HUES6 (cell line): Measurements from ENCODE around the gene RGS7.
"Not testable (repeated sequence)": the region's sequence is repeated elsewhere in the genome, so short reads cannot be mapped to it uniquely, and the experiment has no call there.

Experiments used
- H3K27ac ChIP-seq: 2 replicates; pipeline ENCODE4 v1.7.0; 2013; ENCODE audit warnings: low read depth, mild to moderate bottlenecking, low read length, inconsistent platforms
- H3K27me3 ChIP-seq: 2 replicates; pipeline ENCODE4 v1.6.1; 2013; ENCODE audit warnings: low read length; ENCODE audit not compliant: control insufficient read depth, insufficient read depth
- H3K36me3 ChIP-seq: 2 replicates; pipeline ENCODE4 v1.6.1; 2013; ENCODE audit warnings: low read length; ENCODE audit not compliant: control insufficient read depth, insufficient read depth
- H3K4me1 ChIP-seq: 2 replicates; pipeline ENCODE4 v1.6.1; 2013; ENCODE audit warnings: low read length; ENCODE audit not compliant: control insufficient read depth, insufficient read depth
- H3K4me3 ChIP-seq: 2 replicates; pipeline ENCODE4 v1.5.1; 2013; ENCODE audit warnings: low read depth, low read length
- H3K9ac ChIP-seq: one replicate; pipeline ENCODE4 v1.6.1; 2013; ENCODE audit warnings: mild to moderate bottlenecking, low read length
- H3K9me3 ChIP-seq: 2 replicates; pipeline ENCODE4 v1.6.1; 2013; ENCODE audit warnings: low read depth, low read length; ENCODE audit not compliant: control insufficient read depth, insufficient read depth

RGS7 gene

GRCh38 chr1:241141646-241142045, 215.4 kb downstream of the RGS7 start:
- H3K9me3 ChIP-seq = peaks cover 34% of the 10 kb centered on the region
- not testable (repeated sequence) for H3K27me3 ChIP-seq, H3K4me1 ChIP-seq, H3K4me3 ChIP-seq, H3K36me3 ChIP-seq, H3K27ac ChIP-seq, H3K9ac ChIP-seq

- Histone ChIP-seq H3K4me3 (no peak overlapping the region), H3K36me3 (no peaks in the 10 kb centered on the region), H3K27ac (no peak overlapping the region), H3K27me3 (no peaks in the 10 kb centered on the region), H3K4me1 (no peaks in the 10 kb centered on the region), H3K9ac (no peak overlapping the region), H3K9me3 (peaks cover 34% of the 10 kb centered on the region)
Observed at GRCh38 chr1:241140670-241141069, 216.3 kb downstream of the RGS7 start.

GRCh38 chr1:241139047-241139446, 218.0 kb downstream of the RGS7 start:
- no peaks in the 10 kb centered on the region for H3K36me3 ChIP-seq
- no peaks in the 10 kb centered on the region for H3K27me3 ChIP-seq
- no peak overlapping the region for H3K4me3 ChIP-seq
- H3K4me1 ChIP-seq = no peaks in the 10 kb centered on the region
- H3K27ac ChIP-seq = no peak overlapping the region
- H3K9ac ChIP-seq = no peak overlapping the region
- peaks cover 29% of the 10 kb centered on the region for H3K9me3 ChIP-seq

- H3K36me3 ChIP-seq = no peaks in the 10 kb centered on the region
Observed at GRCh38 chr1:241138248-241138647, 218.8 kb downstream of the RGS7 start.

GRCh38 chr1:241136389-241136788, 220.6 kb downstream of the RGS7 start:
- Histone ChIP-seq H3K27ac (no peak overlapping the region), H3K36me3 (no peaks in the 10 kb centered on the region), H3K4me1 (no peaks in the 10 kb centered on the region), H3K9me3 (peaks cover 4% of the 10 kb centered on the region; the same call in 1 of the 2 replicates), H3K27me3 (no peaks in the 10 kb centered on the region), H3K9ac (no peak overlapping the region), H3K4me3 (no peak overlapping the region)

More at GRCh38 chr1:241138248-241138647, 218.8 kb downstream of the RGS7 start:
- H3K4me3 ChIP-seq = no peak overlapping the region
- H3K4me1 ChIP-seq = no peaks in the 10 kb centered on the region
- H3K9me3 ChIP-seq = peaks cover 23% of the 10 kb centered on the region
- H3K27me3 ChIP-seq = no peaks in the 10 kb centered on the region
- no peak overlapping the region for H3K9ac ChIP-seq
- no peak overlapping the region for H3K27ac ChIP-seq

- H3K4me1 ChIP-seq = peaks cover 8% of the 10 kb centered on the region; the same call in 1 of the 2 replicates
- H3K36me3 ChIP-seq = no peaks in the 10 kb centered on the region
- no peak overlapping the region for H3K4me3 ChIP-seq
- no peaks in the 10 kb centered on the region for H3K9me3 ChIP-seq
- no peak overlapping the region for H3K9ac ChIP-seq
- H3K27me3 ChIP-seq = no peaks in the 10 kb centered on the region
- no peak overlapping the region for H3K27ac ChIP-seq
Observed at GRCh38 chr1:241131636-241132194, 225.3 kb downstream of the RGS7 start.

- H3K9me3 ChIP-seq = no peaks in the 10 kb centered on the region
- H3K27me3 ChIP-seq = no peaks in the 10 kb centered on the region
- no peaks in the 10 kb centered on the region for H3K36me3 ChIP-seq
- H3K27ac ChIP-seq = no peak overlapping the region
- no peak overlapping the region for H3K4me3 ChIP-seq
- H3K4me1 ChIP-seq = peaks cover 8% of the 10 kb centered on the region; the same call in 1 of the 2 replicates
- no peak overlapping the region for H3K9ac ChIP-seq
Observed at GRCh38 chr1:241130881-241131280, 226.1 kb downstream of the RGS7 start.

- Histone ChIP-seq H3K36me3 (no peaks in the 10 kb centered on the region), H3K27me3 (no peaks in the 10 kb centered on the region), H3K9ac (no peak overlapping the region), H3K27ac (no peak overlapping the region), H3K9me3 (no peaks in the 10 kb centered on the region), H3K4me1 (peaks cover 8% of the 10 kb centered on the region; the same call in 1 of the 2 replicates), H3K4me3 (no peak overlapping the region)
Observed at GRCh38 chr1:241129207-241129960, 227.6 kb downstream of the RGS7 start.

- no peaks in the 10 kb centered on the region for H3K36me3 ChIP-seq
- no peaks in the 10 kb centered on the region for H3K27me3 ChIP-seq
- H3K9ac ChIP-seq = no peak overlapping the region
- H3K4me3 ChIP-seq = no peak overlapping the region
- no peaks in the 10 kb centered on the region for H3K9me3 ChIP-seq
- H3K27ac ChIP-seq = no peak overlapping the region
- H3K4me1 ChIP-seq = peaks cover 8% of the 10 kb centered on the region; the same call in 1 of the 2 replicates
Observed at GRCh38 chr1:241125286-241125685, 231.7 kb downstream of the RGS7 start.

- Histone ChIP-seq H3K9ac (no peak overlapping the region), H3K36me3 (no peaks in the 10 kb centered on the region), H3K4me3 (no peak overlapping the region), H3K4me1 (peaks cover 13% of the 10 kb centered on the region; the same call in 1 of the 2 replicates), H3K9me3 (no peaks in the 10 kb centered on the region), H3K27ac (no peak overlapping the region), H3K27me3 (no peaks in the 10 kb centered on the region)
Observed at GRCh38 chr1:241118049-241118448, 239.0 kb downstream of the RGS7 start.

GRCh38 chr1:241115784-241116183, 241.2 kb downstream of the RGS7 start:
- H3K9ac ChIP-seq = no peak overlapping the region
- no peaks in the 10 kb centered on the region for H3K27me3 ChIP-seq
- H3K27ac ChIP-seq = no peak overlapping the region
- H3K36me3 ChIP-seq = no peaks in the 10 kb centered on the region
- H3K4me3 ChIP-seq = no peak overlapping the region
- H3K4me1 ChIP-seq = peaks cover 13% of the 10 kb centered on the region; the same call in 1 of the 2 replicates
- H3K9me3 ChIP-seq = no peaks in the 10 kb centered on the region
